AG04449 (cell line): ENCODE results near the gene TNS3.

Experiments used
- CTCF ChIA-PET: fragments of 350-600 bp; formaldehyde crosslinking; extraction: SDS; loops from one replicate; lab custom pipeline; 2021; ENCODE audit warnings: antibody characterized with exemption; lab: Yijun Ruan, JAX
- POLR2A ChIA-PET: fragments of 400-600, 350-600 bp; formaldehyde crosslinking; extraction: SDS; loops from one replicate; lab custom pipeline; 2020; ENCODE audit warnings: antibody characterized with exemption, inconsistent platforms; lab: Yijun Ruan, JAX
- DNase-seq: peaks from one replicate; pipeline ENCODE4 v3.0.0-alpha.2; 2010; ENCODE audit warnings: low read depth, low spot score
- H3K4me3 ChIP-seq: 2 replicates; pipeline ENCODE4 v1.5.1; 2011; ENCODE audit warnings: low read depth, mild to moderate bottlenecking, control low read depth, low read length
- CTCF ChIP-seq: IDR thresholded peaks from one replicate; pipeline ENCODE4 v1.5.1; 2011; ENCODE audit warnings: mild to moderate bottlenecking, moderate library complexity, low read length, control low read depth, inconsistent platforms; ENCODE audit not compliant: insufficient read depth; ENCODE audit errors: missing control alignments

The TNS3 gene

GRCh38 chr7:47525066-47525623 is 56.8 kb downstream of the TNS3 start:
- no peak for DNase-seq
- ChIA-PET POLR2A (no interaction called here), CTCF (no interaction called here)
- H3K4me3 ChIP-seq, result no peak overlapping the region
- TF ChIP-seq CTCF, result no peak

- no peak overlapping the region for H3K4me3 ChIP-seq
- POLR2A ChIA-PET, result interaction anchor here (0.6 to 0.7 kb wide), 2 partner anchors 18 to 51 kb away, joined by 3 read pairs; no protein-coding TSS in a partner anchor
- no peak for TF ChIP-seq CTCF
- DNase-seq, result no peak
- CTCF ChIA-PET, result no interaction called here
These were observed 58.5 kb downstream of the TNS3 start for GRCh38 chr7:47523401-47523800.

GRCh38 chr7:47521816-47522561 is 59.9 kb downstream of the TNS3 start:
- CTCF ChIA-PET, result no interaction called here
- no peak for TF ChIP-seq CTCF
- no peak overlapping the region for H3K4me3 ChIP-seq
- no peak for DNase-seq
- POLR2A ChIA-PET, result no interaction called here

- DNase-seq, result no peak
- ChIA-PET CTCF (interaction anchor here (1.4 kb wide), 1 partner anchor 13 kb away, joined by 4 read pairs; no protein-coding TSS in a partner anchor), POLR2A (interaction anchor here (1.3 kb wide), 1 partner anchor 18 kb away, joined by 3 read pairs; no protein-coding TSS in a partner anchor)
- no peak for TF ChIP-seq CTCF
- H3K4me3 ChIP-seq, result no peak overlapping the region
These were observed 60.7 kb downstream of the TNS3 start for GRCh38 chr7:47521011-47521795.

- CTCF ChIA-PET, result interaction anchor here (1.4 kb wide), 1 partner anchor 14 kb away, joined by 4 read pairs; no protein-coding TSS in a partner anchor
- TF ChIP-seq CTCF, result no peak
- DNase-seq, result peak; percentile 86
- POLR2A ChIA-PET, result interaction anchor here (1.3 kb wide), 1 partner anchor 17 kb away, joined by 3 read pairs; no protein-coding TSS in a partner anchor
- H3K4me3 ChIP-seq, result no peak overlapping the region
These were observed 61.5 kb downstream of the TNS3 start for GRCh38 chr7:47520406-47520805.
